ENCODE results near the gene TRIM63.

TRIM63 gene

GRCh38 chr1:26089125-26089524 is 21.7 kb upstream of the TRIM63 start:
- no peak for DNase-seq

GRCh38 chr1:26084844-26085243 is 17.4 kb upstream of the TRIM63 start:
- no peak for DNase-seq

- no peak for DNase-seq
Measured at GRCh38 chr1:26084091-26084561, 16.7 kb upstream of the TRIM63 start.

- DNase-seq = no peak
Measured at GRCh38 chr1:26083208-26083607, 15.8 kb upstream of the TRIM63 start.

GRCh38 chr1:26082020-26082350 is 14.6 kb upstream of the TRIM63 start:
- no peak for DNase-seq

GRCh38 chr1:26081267-26082019 is 14.0 kb upstream of the TRIM63 start:
- no peak for DNase-seq

- no peak for DNase-seq
Measured at GRCh38 chr1:26079960-26080814, 12.8 kb upstream of the TRIM63 start.

GRCh38 chr1:26079178-26079563 is 11.7 kb upstream of the TRIM63 start:
- DNase-seq = no peak

- no peak for DNase-seq
Measured at GRCh38 chr1:26078286-26079177, 11.1 kb upstream of the TRIM63 start.

- no peak for DNase-seq
Measured at GRCh38 chr1:26077524-26077923, 10.1 kb upstream of the TRIM63 start.

GRCh38 chr1:26075421-26076144 is 8.2 kb upstream of the TRIM63 start:
- no peak for DNase-seq

- no peak for DNase-seq
Measured at GRCh38 chr1:26072305-26072704, 4.9 kb upstream of the TRIM63 start.

GRCh38 chr1:26070963-26071342 is 3.5 kb upstream of the TRIM63 start:
- no peak for DNase-seq

- DNase-seq = no peak
Measured at GRCh38 chr1:26070296-26070962, 3.0 kb upstream of the TRIM63 start.

GRCh38 chr1:26069941-26070295 is 2.5 kb upstream of the TRIM63 start:
- no peak for DNase-seq

- no peak for DNase-seq
Measured at GRCh38 chr1:26066857-26067256, 573 bp downstream of the TRIM63 start.

- no peak for DNase-seq
Measured at GRCh38 chr1:26066160-26066559, 1.3 kb downstream of the TRIM63 start.

GRCh38 chr1:26064553-26064952 is 2.9 kb downstream of the TRIM63 start:
- no peak for DNase-seq

GRCh38 chr1:26060832-26061574 is 6.4 kb downstream of the TRIM63 start:
- no peak for DNase-seq

- DNase-seq = no peak
Measured at GRCh38 chr1:26059906-26060305, 7.5 kb downstream of the TRIM63 start.

Measured in nucleus accumbens (tissue), 56 donors.